ENCODE data around the gene CARMIL1.

DNA sequence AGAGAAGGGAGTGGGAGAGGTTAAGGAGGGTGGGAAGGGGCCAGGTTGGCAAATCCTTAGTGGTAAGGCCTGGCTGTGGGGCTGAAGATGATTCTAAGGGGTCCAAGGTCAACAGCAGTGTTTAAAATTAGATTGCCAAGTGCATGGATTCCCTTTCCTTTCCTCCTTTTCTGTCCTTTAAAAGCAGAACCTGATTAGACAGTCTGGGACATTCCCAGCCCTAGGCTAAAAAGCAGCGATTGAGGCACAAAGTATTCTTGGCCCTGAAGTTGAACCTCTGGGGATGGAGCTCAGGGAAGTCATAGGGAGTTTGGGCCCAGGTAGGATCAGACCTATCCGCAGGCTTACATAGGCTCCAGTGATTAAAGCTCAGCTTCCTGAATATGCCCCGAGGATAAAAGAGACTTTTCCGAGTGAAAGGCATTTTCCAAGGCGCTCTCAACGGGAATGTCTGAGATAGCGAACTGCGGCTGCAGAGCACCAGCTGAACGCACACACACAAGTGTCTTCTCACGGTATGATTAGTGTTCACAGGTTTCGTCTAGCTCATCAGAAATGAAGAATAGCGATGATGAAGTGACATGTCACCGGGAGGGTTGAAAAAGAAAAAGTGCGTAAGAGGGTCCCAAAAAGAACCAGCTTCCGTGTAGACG is 787 bp upstream of the CARMIL1 start:
- TF ChIP-seq, protein P1, sequence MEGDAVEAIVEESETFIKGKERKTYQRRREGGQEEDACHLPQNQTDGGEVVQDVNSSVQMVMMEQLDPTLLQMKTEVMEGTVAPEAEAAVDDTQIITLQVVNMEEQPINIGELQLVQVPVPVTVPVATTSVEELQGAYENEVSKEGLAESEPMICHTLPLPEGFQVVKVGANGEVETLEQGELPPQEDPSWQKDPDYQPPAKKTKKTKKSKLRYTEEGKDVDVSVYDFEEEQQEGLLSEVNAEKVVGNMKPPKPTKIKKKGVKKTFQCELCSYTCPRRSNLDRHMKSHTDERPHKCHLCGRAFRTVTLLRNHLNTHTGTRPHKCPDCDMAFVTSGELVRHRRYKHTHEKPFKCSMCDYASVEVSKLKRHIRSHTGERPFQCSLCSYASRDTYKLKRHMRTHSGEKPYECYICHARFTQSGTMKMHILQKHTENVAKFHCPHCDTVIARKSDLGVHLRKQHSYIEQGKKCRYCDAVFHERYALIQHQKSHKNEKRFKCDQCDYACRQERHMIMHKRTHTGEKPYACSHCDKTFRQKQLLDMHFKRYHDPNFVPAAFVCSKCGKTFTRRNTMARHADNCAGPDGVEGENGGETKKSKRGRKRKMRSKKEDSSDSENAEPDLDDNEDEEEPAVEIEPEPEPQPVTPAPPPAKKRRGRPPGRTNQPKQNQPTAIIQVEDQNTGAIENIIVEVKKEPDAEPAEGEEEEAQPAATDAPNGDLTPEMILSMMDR (tag by site-specific recombination; IDR thresholded peaks at IDR 0.05) = no peak
- TF ChIP-seq ZBTB1 (tag by site-specific recombination; IDR thresholded peaks at IDR 0.05) (no peak), ZNF121 (tag by site-specific recombination; IDR thresholded peaks at IDR 0.05) (no peak)
